NOMO-1 (cell line): ENCODE measurements around the gene SNRPD3.
"Not testable (repeated sequence)": the region's sequence is repeated elsewhere in the genome, so short reads cannot be mapped to it uniquely, and the experiment has no call there.

Experiments used
- DNase-seq, 2 experiments: peaks; one replicate each; lab custom pipeline; 2025; ENCODE audit not compliant: unreplicated experiment in 2 of 2; lab: John Stamatoyannopoulos, UW

SNRPD3 gene

DNA sequence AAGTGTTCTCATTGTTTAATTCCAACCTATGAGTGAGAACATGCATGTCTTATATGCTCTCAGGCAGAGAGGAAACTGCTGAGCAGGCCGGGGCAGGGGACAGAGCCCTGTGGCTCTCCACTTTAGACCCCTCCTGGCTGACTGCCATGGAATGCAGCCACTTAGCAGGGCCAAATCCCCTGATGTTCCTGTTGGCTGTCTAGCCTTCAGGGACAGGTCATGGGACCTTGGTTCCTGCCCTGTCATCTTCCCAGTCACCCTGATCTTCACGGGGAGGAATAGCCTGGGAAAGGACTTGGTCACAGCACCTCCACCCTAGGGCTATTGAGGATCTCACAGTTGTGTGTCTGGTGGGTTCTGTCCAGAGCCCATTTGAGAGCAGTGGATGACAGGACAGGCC lies 50.5 kb downstream of the SNRPD3 start:
- DNase-seq, result not testable (repeated sequence)

GRCh38 chr22:24607429-24607983 lies 51.7 kb downstream of the SNRPD3 start:
- DNase-seq, result peak; percentile 49 to 65

DNA sequence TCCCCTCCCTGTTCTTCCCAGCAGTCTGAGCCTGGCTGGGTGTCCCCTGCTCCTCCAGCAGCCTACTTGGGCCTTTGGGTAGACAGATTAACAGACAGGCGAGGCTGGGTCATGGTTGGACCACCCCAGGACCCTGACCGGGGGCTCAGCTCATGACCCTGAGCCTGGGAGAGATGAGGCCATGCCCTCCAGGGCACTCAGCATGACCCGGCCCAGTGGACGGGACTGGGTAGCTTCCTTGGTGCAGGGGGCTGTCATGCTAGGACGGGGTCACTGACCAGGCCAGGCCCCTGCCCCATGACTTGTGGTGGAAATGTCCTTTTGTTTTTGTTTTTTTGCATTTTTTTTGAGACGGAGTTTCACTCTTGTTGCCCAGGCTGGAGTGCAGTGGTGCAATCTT lies 52.5 kb downstream of the SNRPD3 start:
- not testable (repeated sequence) for DNase-seq

DNA sequence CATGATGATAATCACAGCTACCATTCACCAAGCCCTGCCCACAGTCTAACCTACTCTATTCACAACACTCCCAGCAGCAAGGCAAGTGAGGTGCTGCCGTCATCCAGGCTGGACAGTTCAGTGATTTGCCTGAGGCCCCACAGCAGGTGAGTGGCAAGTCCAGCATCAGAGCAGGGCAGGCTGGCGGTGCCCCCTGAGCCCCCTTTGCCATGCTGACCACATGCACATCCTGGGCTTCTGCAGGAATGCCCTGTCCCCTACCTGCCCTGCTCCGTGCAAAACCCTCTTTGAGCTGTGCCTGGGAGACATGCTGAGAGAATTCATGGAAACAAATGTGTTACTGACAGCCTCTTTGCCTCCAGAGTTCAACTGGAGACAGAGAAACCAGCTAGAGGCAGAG lies 54.1 kb downstream of the SNRPD3 start:
- DNase-seq, result not testable (repeated sequence)

GRCh38 chr22:24614794-24615193 lies 59.0 kb downstream of the SNRPD3 start:
- DNase-seq, result not testable (repeated sequence)

GRCh38 chr22:24621244-24621643 lies 65.4 kb downstream of the SNRPD3 start:
- not testable (repeated sequence) for DNase-seq

DNA sequence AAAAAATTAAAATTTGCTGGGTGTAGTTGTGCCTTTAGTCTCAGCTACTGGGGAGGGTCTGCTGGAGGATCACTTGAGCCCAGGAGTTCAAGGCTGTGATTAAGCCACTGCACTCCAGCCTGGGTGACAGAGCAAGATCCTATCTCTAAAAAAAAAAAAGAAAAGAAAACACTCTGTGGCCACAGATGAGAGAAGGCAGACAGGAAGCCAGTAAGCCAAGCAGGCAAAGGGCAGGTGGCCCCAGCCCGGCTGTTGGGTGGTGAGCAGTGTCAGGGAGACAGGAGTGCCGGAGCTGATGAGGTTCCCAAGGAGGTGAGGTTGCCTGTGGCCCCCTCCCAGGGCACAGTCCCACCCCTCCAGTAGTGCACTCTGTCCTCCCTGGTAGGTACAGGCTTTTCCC lies 66.8 kb downstream of the SNRPD3 start:
- not testable (repeated sequence) for DNase-seq
